Renal cortex interstitium (tissue), 15 donors: ENCODE data around the gene ACBD5. TPM values are rescaled to one million over a fixed set of nuclear protein-coding genes. Genes with fewer than 3 reads are reported as not detected.
"Not testable (repeated sequence)": the region's sequence is repeated elsewhere in the genome, so short reads cannot be mapped to it uniquely, and the experiment has no call there.

Source experiments
- DNase-seq, 11 donors: peaks; one replicate each; pipeline ENCODE4 v3.0.0-alpha.2; 2013; ENCODE audit warnings: low read depth in 9 of 11, low spot score in 4 of 11; ENCODE audit errors: extremely low read depth in 1 of 11
- long read RNA-seq, 16 experiments: transcript quantifications; one replicate each; lab custom pipeline, GENCODE V29; 2026
- polyA plus RNA-seq, 3 donors: library from polyadenylated mRNA; unstranded; fragments of 120-200 nt; gene quantifications; one replicate each; pipeline ENCODE4 v1.2.1, GENCODE V29; 2013; ENCODE audit not compliant: insufficient read length in 3 of 3

The ACBD5 gene
- 10 to 100 TPM; 33.4 to 41.2 (median 38.4) TPM for polyA plus RNA-seq
- long read RNA-seq, donor 1, full-length matches to known transcripts: 3 of 3 reads
- long read RNA-seq, donor 1, partial matches to known transcripts: 0 of 3 reads
- long read RNA-seq, donor 1, other reads (novel, unspliced or antisense): 0 of 3 reads
- long read RNA-seq, donor 2, full-length matches to known transcripts: 1 of 1 reads
- long read RNA-seq, donor 2, partial matches to known transcripts: 0 of 1 reads
- long read RNA-seq, donor 2, other reads (novel, unspliced or antisense): 0 of 1 reads
- long read RNA-seq, donor 3, full-length matches to known transcripts: 5 of 5 reads
- long read RNA-seq, donor 3, partial matches to known transcripts: 0 of 5 reads
- long read RNA-seq, donor 3, other reads (novel, unspliced or antisense): 0 of 5 reads
- long read RNA-seq, donor 4, full-length matches to known transcripts: 2 of 2 reads
- long read RNA-seq, donor 4, partial matches to known transcripts: 0 of 2 reads
- long read RNA-seq, donor 4, other reads (novel, unspliced or antisense): 0 of 2 reads
- long read RNA-seq, donor 5: 0 reads
- long read RNA-seq, donor 6, full-length matches to known transcripts: 7 of 7 reads
- long read RNA-seq, donor 6, partial matches to known transcripts: 0 of 7 reads
- long read RNA-seq, donor 6, other reads (novel, unspliced or antisense): 0 of 7 reads
- long read RNA-seq, donor 7, full-length matches to known transcripts: 2 of 2 reads
- long read RNA-seq, donor 7, partial matches to known transcripts: 0 of 2 reads
- long read RNA-seq, donor 7, other reads (novel, unspliced or antisense): 0 of 2 reads
- long read RNA-seq, donor 8, full-length matches to known transcripts: 4 of 4 reads
- long read RNA-seq, donor 8, partial matches to known transcripts: 0 of 4 reads
- long read RNA-seq, donor 8, other reads (novel, unspliced or antisense): 0 of 4 reads
- long read RNA-seq, donor 9, full-length matches to known transcripts: 3 of 3 reads
- long read RNA-seq, donor 9, partial matches to known transcripts: 0 of 3 reads
- long read RNA-seq, donor 9, other reads (novel, unspliced or antisense): 0 of 3 reads
- long read RNA-seq, donor 10, full-length matches to known transcripts: 7 of 7 reads
- long read RNA-seq, donor 10, partial matches to known transcripts: 0 of 7 reads
- long read RNA-seq, donor 10, other reads (novel, unspliced or antisense): 0 of 7 reads
- long read RNA-seq, donor 11, partial matches to known transcripts: 0 of 4 reads
- long read RNA-seq, donor 11, other reads (novel, unspliced or antisense): 0 of 4 reads
- long read RNA-seq, donor 12, partial matches to known transcripts: 0 of 1 reads
- long read RNA-seq, donor 12, other reads (novel, unspliced or antisense): 0 of 1 reads
- long read RNA-seq, donor 13: 0 reads
- long read RNA-seq, donor 14, partial matches to known transcripts: 0 of 4 reads
- long read RNA-seq, donor 14, other reads (novel, unspliced or antisense): 0 of 4 reads
- long read RNA-seq, donor 15, full-length matches to known transcripts: 3 of 3 reads
- long read RNA-seq, donor 15, partial matches to known transcripts: 0 of 3 reads
- long read RNA-seq, donor 15, other reads (novel, unspliced or antisense): 0 of 3 reads
- long read RNA-seq, donor 16, full-length matches to known transcripts: 9 of 9 reads
- long read RNA-seq, donor 16, partial matches to known transcripts: 0 of 9 reads
- long read RNA-seq, donor 16, other reads (novel, unspliced or antisense): 0 of 9 reads

GRCh38 chr10:27240212-27241009, at the start of gene ACBD5:
ACBD5 (minus strand) TSS chr10:27240797; CDS start chr10:27240688, 109 bp downstream.
- peak in 5 of 11 donors; percentile 52 to 63 (median 61) for DNase-seq

- peak in 2 of 11 donors; percentile 1 to 4 for DNase-seq
Measured at GRCh38 chr10:27285093-27285492, 44.5 kb upstream of the ACBD5 start.

- no peak for DNase-seq
Measured at GRCh38 chr10:27276581-27276980, 36.0 kb upstream of the ACBD5 start.

GRCh38 chr10:27266025-27266424, 25.4 kb upstream of the ACBD5 start:
- DNase-seq: not testable (repeated sequence)

GRCh38 chr10:27262788-27263187, 22.2 kb upstream of the ACBD5 start:
- DNase-seq: not testable (repeated sequence)

GRCh38 chr10:27258838-27259812, 18.5 kb upstream of the ACBD5 start:
- peak in 5 of 11 donors; percentile 21 to 37 (median 31) for DNase-seq

GRCh38 chr10:27258492-27258837, 17.9 kb upstream of the ACBD5 start:
- no peak for DNase-seq

GRCh38 chr10:27256299-27257189, 15.9 kb upstream of the ACBD5 start:
- no peak for DNase-seq

GRCh38 chr10:27253576-27253975, 13.0 kb upstream of the ACBD5 start:
- no peak for DNase-seq

- peak in 7 of 11 donors; percentile 27 to 59 (median 45) for DNase-seq
Measured at GRCh38 chr10:27252267-27253000, 11.8 kb upstream of the ACBD5 start.

GRCh38 chr10:27251554-27251953, 11.0 kb upstream of the ACBD5 start:
- DNase-seq: no peak

GRCh38 chr10:27248215-27248614, 7.6 kb upstream of the ACBD5 start:
- DNase-seq: no peak

- DNase-seq: no peak
Measured at GRCh38 chr10:27247441-27247840, 6.8 kb upstream of the ACBD5 start.

GRCh38 chr10:27247006-27247405, 6.4 kb upstream of the ACBD5 start:
- no peak for DNase-seq

GRCh38 chr10:27245836-27246235, 5.2 kb upstream of the ACBD5 start:
- no peak for DNase-seq
